Measurements from ENCODE around the gene AIFM2.
"Not testable (repeated sequence)": the region's sequence is repeated elsewhere in the genome, so short reads cannot be mapped to it uniquely, and the experiment has no call there.

Gene AIFM2

DNA sequence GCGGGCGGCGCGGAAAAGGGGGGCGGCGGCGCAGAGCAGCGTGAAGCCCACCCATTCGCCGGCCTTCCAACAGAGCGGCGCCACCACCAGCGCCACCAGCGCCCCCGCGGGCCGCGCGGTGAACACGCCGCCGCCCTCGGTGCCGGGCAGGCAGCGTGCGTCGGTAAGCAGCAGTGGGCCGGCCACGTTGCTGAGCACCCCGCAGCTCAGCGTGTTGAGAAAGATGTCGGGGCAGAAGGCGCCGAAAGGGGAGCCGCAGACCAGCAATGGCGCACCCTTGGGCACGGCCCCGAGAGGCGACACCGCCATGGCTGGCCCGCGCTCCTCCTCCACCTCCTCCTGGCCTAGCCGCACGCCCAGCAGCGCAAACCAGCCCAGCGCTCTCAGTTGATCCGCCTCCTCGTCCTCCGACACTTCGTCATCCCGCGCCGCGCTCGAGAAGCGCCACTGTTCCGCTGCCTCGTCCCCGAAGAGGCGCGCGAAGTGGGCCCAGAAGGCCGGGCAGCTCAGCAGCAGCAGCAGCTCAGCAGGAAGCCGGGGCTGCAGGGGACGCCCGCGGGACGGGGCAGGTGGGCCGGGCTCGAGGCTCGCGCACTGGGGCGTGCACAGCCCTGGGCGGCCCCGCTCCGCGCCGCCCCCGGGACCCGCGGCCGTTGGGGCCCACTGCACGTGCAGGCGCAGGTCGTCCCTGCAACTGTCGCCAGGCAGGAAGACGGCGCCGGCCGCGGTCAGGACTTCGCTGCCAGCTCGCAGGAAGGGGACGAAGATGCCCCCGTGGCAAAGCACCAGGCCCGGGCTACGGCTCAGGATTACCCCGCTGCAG is 13.3 kb upstream of the AIFM2 start:
- DNase-seq, result peak; percentile 4

GRCh38 chr10:70145166-70145665 is 12.6 kb upstream of the AIFM2 start:
- no peak for DNase-seq

DNA sequence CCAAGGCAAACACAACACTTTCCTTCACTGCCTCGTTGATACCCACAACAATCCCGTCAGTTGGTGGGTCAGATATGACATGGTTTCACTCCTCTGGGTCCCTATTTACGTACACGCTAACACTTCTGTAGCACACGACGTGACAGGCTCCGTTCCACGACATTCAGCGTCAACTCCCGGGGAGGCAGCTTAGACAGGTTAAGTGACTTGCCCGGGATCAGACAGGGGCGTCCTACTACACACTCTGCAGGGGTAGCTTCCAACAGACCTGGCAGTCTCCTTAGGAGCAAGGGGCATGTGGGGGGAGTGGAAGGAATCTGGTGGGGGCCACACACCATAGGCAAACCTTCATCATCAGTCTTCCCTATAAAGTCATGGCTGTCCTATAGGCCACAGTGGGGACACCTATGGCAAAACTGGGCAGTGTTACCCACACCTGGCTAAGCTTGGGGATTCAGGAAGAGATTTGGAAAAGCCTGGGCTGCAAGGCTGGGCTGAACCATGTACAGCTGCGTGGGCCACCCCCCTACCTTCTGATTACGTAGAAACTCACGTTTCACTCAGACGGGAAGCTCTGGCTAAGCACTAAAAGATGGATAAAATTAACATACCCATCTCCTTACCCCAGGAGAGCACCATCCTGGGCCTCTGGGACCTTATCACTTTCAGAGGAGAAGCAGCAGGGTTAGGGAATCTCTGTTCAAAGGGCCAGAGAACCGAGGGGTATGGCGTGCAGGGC is 11.9 kb upstream of the AIFM2 start:
- DNase-seq, result no peak

GRCh38 chr10:70142555-70142954 is 9.9 kb upstream of the AIFM2 start:
- no peak for DNase-seq

- no peak for DNase-seq
These were observed 7.7 kb upstream of the AIFM2 start for GRCh38 chr10:70140297-70140696.

DNA sequence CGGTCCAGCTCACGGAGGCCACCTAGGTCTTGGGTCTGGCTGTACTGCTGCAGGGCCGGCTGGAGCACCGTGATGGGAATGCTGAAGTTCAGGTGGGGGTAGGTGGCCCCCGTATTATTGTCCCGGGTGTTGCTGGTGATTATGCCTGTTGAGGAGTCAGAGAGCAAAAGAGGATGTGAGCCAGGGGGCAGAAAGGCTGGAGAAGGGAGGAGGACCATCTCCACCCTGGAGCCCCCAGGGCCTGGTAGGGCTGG is 7.3 kb upstream of the AIFM2 start:
- no peak for DNase-seq

DNA sequence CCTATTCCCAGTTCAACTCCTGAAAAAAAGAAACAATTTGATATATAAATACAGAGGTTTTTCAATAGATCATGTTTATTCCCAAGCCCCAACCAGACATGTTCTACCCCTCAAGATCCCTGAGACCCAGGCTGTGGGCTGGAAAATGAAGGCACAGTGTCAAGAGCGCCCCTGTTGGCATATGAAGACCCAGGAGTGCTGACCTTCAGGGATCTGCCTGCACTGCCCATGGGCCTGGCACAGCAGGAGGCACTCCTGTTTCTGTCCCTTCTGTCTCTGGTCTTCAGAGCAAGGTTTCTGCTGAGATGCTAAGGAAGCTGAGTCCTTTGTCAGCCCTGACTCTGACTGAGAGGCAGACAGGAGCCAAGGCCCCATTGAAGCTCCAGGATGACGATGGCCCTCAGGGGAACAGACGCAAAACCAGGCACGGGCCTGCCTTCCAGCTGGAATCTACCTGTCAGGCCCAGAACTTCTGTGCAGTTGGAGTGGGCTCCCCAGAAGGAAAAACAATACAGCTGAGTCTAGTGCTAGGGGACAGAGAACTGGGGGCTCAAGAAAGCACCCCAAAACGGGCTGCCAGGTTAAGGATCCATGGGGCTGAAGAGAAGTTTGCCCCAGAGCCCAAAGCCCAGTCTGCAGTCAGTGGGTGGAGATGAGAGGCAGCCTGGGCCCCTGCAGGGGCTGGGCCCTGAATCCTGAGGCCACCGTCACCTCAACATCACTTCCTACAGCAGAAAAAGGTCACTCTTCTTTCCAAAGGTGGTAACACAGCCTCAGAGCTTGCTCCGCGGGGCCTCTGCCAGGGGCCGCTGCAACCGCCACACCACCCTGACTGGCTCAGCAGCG is 6.7 kb upstream of the AIFM2 start:
- no peak for DNase-seq

DNA sequence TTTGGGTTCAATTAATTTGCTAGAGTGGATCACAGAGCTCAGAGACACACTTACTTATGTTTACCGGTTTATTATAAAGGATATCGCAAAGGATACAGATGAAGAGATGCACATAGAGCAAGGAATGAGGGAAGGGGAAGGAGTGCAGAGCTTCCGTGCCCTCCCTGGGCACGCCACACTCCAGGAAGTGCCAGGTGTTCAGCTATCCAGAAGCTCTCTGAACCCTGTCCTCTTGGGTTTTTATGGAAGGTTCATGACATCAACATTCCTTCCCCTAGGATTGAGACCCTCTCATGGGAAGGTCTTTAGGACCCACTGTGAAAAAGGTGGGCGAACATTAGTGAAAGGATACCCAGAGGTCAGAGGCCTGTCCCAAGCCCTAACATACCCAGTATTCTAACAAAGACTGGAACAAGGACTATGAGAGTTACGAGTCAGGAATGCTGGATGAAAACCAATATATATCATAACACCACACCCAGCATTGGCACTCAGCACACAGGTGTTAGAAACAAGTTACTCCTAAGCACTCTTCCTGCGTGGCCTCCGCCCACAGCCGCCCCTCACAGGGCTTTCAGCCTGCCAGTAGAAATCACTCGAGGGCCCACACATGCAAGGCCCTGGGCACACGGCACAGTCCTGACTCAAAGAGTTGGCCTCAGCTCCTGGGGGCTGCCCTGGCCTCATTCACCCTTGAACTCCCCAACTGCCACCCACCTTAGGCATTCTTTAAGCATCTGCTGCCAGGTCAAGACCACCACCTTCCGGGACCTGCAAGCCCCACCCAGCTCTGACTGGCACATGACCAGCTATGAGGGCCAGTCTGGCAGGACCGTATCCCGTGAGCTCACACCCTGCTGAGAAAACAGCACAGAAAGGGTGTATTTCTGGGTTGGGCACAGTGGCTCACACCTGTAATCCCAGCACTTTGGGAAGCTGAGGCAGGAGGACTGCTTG is 5.6 kb upstream of the AIFM2 start:
- no peak for DNase-seq

DNA sequence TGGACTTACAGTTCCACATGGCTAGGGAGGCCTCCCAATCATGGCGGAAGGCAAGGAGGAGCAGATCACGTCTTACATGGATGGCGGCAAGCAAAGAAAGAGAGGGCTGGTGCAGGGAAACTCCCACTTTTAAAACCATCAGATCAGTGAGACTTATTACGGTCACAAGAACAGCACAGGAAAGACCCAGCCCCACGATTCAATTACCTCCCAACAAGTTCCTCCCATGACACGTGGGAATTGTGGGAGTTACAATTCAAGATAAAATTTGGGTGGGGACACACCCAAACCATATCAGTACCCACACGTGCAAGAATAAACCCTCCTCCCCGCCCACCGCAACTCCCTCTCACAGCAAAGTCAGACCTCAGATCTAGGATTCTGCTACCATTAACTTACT is 4.5 kb upstream of the AIFM2 start:
- no peak for DNase-seq

DNA sequence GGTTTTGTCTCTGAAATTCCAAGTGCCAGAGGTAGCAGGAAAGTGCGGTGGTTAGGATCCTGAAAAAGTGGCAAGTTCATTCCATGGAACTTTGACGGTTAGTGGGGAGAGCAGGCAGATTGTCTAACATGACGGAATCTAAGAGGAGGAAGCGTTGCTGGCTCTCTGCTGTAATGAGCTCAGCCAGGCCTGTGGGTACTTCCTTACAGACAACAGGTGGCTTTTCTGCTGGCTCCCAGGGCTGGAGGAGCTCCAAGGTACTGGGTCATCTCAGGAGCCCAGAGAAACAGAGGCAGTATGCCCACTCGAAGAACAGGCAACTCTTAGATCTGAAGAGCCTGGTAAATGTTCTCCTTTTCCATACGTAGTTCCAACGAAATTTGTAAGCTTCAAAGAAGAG is 3.1 kb upstream of the AIFM2 start:
- no peak for DNase-seq

- no peak for DNase-seq
These were observed 2.4 kb upstream of the AIFM2 start for GRCh38 chr10:70135046-70135445.

DNA sequence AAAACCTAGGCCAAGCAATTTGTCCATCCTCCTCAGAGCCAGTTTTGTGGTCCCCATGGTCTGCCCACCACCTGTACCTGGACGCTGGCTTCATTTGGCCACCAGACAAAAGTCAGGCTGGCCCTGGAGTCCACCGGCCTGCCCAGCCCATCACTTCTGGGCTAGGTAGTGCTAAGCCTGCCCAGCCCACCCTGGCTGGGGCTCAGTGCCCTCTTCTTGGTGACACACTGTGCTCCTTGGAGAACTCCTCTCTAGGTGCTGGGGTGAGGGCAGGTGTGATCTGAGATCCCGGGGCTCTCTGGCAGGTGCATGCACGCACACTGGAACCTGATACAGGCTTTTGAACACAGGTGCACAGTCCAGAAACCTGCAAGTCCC is 1.1 kb downstream of the AIFM2 start:
- no peak for DNase-seq

- no peak for DNase-seq
These were observed 1.6 kb downstream of the AIFM2 start for GRCh38 chr10:70130878-70131559.

- DNase-seq, result no peak
These were observed 5.8 kb downstream of the AIFM2 start for GRCh38 chr10:70126700-70127395.

DNA sequence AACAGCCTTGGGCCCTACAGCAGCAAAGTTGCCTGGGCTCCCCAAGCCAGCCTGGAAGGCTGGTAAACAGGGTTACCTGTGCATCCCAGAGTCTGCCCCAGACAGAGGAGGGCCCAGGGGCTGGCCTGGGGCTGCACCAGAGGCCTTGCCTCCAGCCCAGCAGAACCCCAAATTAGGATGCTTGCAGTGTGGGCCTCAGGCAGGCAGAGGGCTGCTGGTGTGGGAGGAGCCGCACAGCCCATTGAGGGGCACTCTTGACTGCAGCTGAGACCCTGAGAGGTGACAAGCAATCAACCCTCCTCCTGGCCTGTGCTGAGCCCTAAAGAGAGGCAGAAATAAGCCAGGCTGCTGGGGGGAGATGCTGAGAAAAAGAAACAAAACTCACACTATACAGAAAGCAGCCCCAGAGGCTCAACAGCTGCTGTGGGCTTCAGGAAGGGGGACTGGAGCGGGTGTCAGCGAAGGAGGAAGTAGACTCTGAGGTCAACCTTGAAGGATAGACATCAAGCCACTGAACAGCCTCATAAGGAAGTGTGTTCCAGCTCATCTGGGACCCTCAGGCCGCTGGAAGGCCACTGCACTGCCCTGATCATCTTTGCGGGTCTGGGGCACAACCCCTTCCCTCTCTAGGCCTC is 6.6 kb downstream of the AIFM2 start:
- no peak for DNase-seq

- no peak for DNase-seq
These were observed 7.7 kb downstream of the AIFM2 start for GRCh38 chr10:70124918-70125317.

GRCh38 chr10:70124415-70124814 is 8.2 kb downstream of the AIFM2 start:
- DNase-seq, result no peak

DNA sequence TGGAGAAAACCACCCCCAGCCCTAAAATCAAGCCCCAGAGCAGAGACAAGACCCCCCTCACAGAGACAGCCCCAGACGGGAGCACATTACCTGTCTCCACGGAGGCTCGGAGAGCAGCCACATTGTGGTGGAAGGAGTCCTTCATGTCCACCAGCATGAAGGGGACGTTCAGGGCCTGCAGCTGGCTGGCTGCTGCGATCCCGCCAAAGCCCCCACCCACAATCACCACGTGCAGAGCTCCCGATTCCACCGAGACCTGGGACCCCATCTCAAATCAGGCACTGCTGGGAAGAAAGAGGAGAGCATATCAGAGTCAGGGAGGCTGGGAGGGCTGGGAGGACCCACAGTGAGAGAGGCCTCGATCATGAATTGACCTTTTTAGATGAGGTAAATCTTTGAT is 8.8 kb downstream of the AIFM2 start:
- no peak for DNase-seq

- DNase-seq, result not testable (repeated sequence)
These were observed 9.5 kb downstream of the AIFM2 start for GRCh38 chr10:70123166-70123565.

- DNase-seq, result no peak
These were observed 9.9 kb downstream of the AIFM2 start for GRCh38 chr10:70122742-70123141.
